ENCODE measurements around the gene CPED1.

GRCh38 chr7:120997882-120998474 lies 9.5 kb downstream of the CPED1 start:
- TF ChIP-seq EZH2 (optimal IDR thresholded peaks at IDR 0.05; ENCODE audit: low read depth, low read length) (no peak), EZH2phosphoT487 (IDR thresholded peaks at IDR 0.05; ENCODE audit: low read length) (no peak)
